Neural crest cell (in vitro differentiated cells): ENCODE results near the gene TULP4. TPM values are rescaled to one million over a fixed set of nuclear protein-coding genes. Genes with fewer than 3 reads are reported as not detected.
A peak's percentile ranks its signal among the peaks of the same experiment; 100 is the strongest.
"Not testable (repeated sequence)": the region's sequence is repeated elsewhere in the genome, so short reads cannot be mapped to it uniquely, and the experiment has no call there.

Experiments
- DNase-seq: peaks from one replicate; pipeline ENCODE4 v3.0.0; 2021; ENCODE audit warnings: low read depth, mixed read lengths, low spot score
- H3K27ac Mint-ChIP-seq: one replicate; pipeline ENCODE4 v1.8.0; 2021; ENCODE audit warnings: mild to moderate bottlenecking, mixed read lengths; ENCODE audit not compliant: unreplicated experiment
- H3K27me3 Mint-ChIP-seq: 2 replicates; pipeline ENCODE4 v1.8.0; 2021; ENCODE audit warnings: low read depth, mild to moderate bottlenecking, mixed read lengths
- H3K36me3 Mint-ChIP-seq: 2 replicates; pipeline ENCODE4 v1.8.0; 2021; ENCODE audit warnings: low read depth, mild to moderate bottlenecking, mixed read lengths
- H3K4me1 Mint-ChIP-seq: 2 replicates; pipeline ENCODE4 v1.8.0; 2021; ENCODE audit warnings: mixed read lengths
- H3K4me3 Mint-ChIP-seq: one replicate; pipeline ENCODE4 v1.8.0; 2021; ENCODE audit warnings: mild to moderate bottlenecking, mixed read lengths
- H3K9me3 Mint-ChIP-seq: 2 replicates; pipeline ENCODE4 v1.8.0; 2021; ENCODE audit warnings: mixed read lengths
- CTCF ChIP-seq: fragments of 200-600 bp; sonication (generic); conservative IDR thresholded peaks from 2 replicates; pipeline ENCODE4 v1.5.0; 2021; ENCODE audit warnings: antibody characterized with exemption, mild to moderate bottlenecking
- total RNA-seq: library from RNA; stranded (reverse); gene quantifications from 2 replicates; pipeline ENCODE4 v1.2.1, GENCODE V29; 2021

TULP4 gene
- total RNA-seq, 1 donor from 2014 or later, result 115 TPM

DNA sequence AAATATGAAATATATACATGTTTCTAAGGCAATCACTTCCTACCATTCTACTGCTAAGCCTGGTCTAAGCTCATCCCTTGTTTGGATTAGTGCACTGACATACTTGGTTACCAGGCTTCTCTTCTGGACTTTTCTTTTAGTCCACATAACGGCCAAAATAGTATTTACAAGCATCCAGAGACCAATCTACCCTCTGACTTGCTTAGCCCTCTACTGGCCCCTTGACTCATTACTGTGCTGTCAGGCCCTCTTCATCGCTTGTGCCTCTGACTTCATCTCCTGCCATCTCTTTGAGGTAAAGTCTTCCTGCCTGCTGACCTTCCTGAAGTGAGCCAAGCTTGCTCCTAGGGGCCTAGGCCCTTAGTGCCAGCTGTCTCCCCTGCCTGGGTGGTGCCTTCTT lies 35.1 kb downstream of the TULP4 start:
- no peak overlapping the region for H3K27ac Mint-ChIP-seq
- no peaks in the 10 kb centered on the region for H3K27me3 Mint-ChIP-seq
- no peak for TF ChIP-seq CTCF
- no peak for DNase-seq
- no peak overlapping the region for H3K4me3 Mint-ChIP-seq
- H3K36me3 Mint-ChIP-seq, result peaks cover 49% of the 10 kb centered on the region
- H3K9me3 Mint-ChIP-seq, result peaks cover 18% of the 10 kb centered on the region
- peaks cover 12% of the 10 kb centered on the region for H3K4me1 Mint-ChIP-seq

DNA sequence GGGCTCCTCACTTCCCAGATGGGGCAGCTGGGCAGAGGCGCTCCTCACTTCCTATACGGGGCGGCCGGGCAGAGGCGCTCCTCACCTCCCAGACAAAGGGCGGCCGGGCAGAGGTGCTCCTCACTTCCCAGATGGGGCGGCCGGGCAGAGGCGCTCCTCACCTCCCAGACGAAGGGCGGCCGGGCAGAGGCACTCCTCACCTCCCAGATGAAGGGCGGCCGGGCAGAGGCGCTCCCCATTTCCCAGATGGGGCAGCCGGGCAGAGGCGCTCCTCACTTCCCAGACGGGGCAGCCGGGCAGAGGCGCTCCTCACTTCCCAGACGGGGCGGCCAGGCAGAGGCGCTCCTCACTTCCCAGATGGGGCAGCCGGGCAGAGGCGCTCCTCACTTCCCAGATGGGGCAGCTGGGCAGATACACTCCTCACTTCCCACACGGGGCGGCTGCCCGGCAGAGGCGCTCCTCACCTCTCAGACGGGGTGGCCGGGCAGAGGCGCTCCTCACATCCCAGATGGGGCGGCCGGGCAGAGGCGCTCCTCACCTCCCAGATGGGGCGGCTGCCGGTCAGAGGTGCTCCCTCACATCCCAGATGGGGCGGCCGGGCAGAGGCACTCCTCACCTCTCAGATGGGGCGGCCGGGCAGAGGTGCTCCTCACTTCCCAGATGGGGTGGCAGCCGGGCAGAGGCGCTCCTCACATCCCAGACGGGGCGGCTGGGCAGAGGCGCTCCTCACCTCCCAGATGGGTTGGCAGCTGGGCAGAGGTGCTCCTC lies 36.7 kb downstream of the TULP4 start:
- not testable (repeated sequence) for H3K4me3 Mint-ChIP-seq, H3K4me1 Mint-ChIP-seq, DNase-seq, H3K27ac Mint-ChIP-seq, H3K27me3 Mint-ChIP-seq
- H3K36me3 Mint-ChIP-seq, result peaks cover 44% of the 10 kb centered on the region
- peaks cover 18% of the 10 kb centered on the region for H3K9me3 Mint-ChIP-seq

DNA sequence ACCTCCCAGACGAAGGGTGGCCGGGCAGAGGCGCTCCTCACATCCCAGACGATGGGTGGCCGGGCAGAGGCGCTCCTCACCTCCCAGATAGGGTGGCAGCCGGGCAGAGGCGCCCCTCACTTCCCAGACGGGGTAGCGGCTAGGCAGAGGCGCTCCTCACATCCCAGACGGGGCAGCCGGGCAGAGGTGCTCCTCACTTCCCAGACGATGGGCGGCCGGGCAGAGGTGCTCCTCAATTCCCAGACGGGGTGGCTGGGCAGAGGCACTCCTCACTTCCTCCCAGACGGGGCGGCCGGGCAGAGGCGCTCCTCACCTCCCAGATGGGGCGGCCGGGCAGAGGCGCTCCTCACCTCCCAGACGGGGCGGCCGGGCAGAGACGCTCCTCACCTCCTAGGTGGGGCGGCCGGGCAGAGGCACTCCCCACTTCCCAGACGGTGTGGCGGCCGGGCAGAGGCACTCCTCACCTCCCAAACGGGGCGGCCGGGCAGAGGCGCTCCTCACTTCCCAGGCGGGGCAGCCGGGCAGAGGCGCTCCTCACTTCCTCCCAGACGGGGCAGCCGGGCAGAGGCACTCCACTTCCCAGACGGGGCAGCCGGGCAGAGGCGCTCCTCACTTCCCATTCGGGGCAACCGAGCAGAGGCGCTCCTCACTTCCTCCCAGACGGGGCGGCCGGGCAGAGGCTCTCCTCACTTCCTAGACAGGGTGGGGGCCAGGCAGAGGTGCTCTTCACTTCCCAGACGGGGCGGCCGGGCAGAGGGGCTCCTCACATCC lies 37.4 kb downstream of the TULP4 start:
- H3K27ac Mint-ChIP-seq, result not testable (repeated sequence)
- H3K9me3 Mint-ChIP-seq, result peaks cover 14% of the 10 kb centered on the region

DNA sequence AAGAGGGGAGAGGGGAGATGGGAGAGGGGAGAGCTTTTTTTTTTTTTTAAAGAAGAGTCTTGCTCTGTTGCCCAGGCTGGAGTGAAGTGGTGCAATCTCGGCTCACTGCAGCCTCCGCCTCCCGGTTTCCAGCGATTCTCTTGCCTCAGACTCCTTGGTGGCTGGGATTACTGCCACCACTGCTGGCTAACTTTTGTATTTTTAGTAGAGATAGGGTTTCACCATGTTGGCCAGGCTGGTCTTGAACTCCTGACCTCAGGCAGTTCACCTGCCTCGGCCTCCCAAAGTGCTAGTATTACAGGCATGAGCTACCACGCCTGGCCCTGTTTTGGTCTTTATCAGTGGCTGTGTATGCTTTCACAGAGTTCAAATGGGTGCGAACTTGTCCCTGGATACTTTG lies 38.5 kb downstream of the TULP4 start:
- H3K27me3 Mint-ChIP-seq, H3K4me3 Mint-ChIP-seq, H3K4me1 Mint-ChIP-seq, H3K9me3 Mint-ChIP-seq, H3K27ac Mint-ChIP-seq, DNase-seq: not testable (repeated sequence)
- peaks cover 35% of the 10 kb centered on the region for H3K36me3 Mint-ChIP-seq

More for the DNA sequence above, 37.4 kb downstream of the TULP4 start:
- peaks cover 39% of the 10 kb centered on the region for H3K36me3 Mint-ChIP-seq
- H3K4me1 Mint-ChIP-seq, H3K27me3 Mint-ChIP-seq, DNase-seq, H3K4me3 Mint-ChIP-seq: not testable (repeated sequence)

- Mint-ChIP-seq H3K9me3 (no peaks in the 10 kb centered on the region), H3K27me3 (no peaks in the 10 kb centered on the region), H3K36me3 (peaks cover 12% of the 10 kb centered on the region), H3K4me3 (no peak overlapping the region), H3K27ac (no peak overlapping the region), H3K4me1 (peaks cover 5% of the 10 kb centered on the region)
- DNase-seq, result no peak
- no peak for TF ChIP-seq CTCF
These were observed 41.9 kb downstream of the TULP4 start for GRCh38 chr6:158353883-158354877.

GRCh38 chr6:158356586-158357546 lies 44.6 kb downstream of the TULP4 start:
- Mint-ChIP-seq H3K9me3 (no peaks in the 10 kb centered on the region), H3K27ac (peak overlapping the region; percentile 83), H3K36me3 (peaks cover 8% of the 10 kb centered on the region), H3K4me1 (peaks cover 13% of the 10 kb centered on the region), H3K4me3 (no peak overlapping the region), H3K27me3 (no peaks in the 10 kb centered on the region)
- TF ChIP-seq CTCF, result no peak
- no peak for DNase-seq
